Lung (tissue), 12 donors: ENCODE data around the gene P3H3. TPM values are rescaled to one million over a fixed set of nuclear protein-coding genes. Genes with fewer than 3 reads are reported as not detected.

Experiments
- ATAC-seq: fragments of 200-7000 bp; cut with Tn5 transposase; one replicate; pipeline ENCODE4 v1.9.1; 2020; ENCODE audit warnings: moderate number of reproducible peaks; ENCODE audit not compliant: insufficient read depth, low FRiP score
- DNase-seq, 3 donors: peaks; one replicate each; pipeline ENCODE4 v3.0.0-alpha.2; 2013 to 2017
- H3K27ac ChIP-seq, 2 donors: one replicate each; pipeline ENCODE4 v1.5.1; 2013; ENCODE audit warnings: mild to moderate bottlenecking in 2 of 2, moderate library complexity in 2 of 2, control low read depth in 1 of 2, inconsistent platforms in 1 of 2, low read depth in 1 of 2, low read length in 1 of 2
- H3K27me3 ChIP-seq, 3 donors: one replicate each; pipeline ENCODE4 v1.5.1; 2013; ENCODE audit warnings: low read length in 2 of 3; ENCODE audit not compliant: control insufficient read depth in 3 of 3, insufficient read depth in 3 of 3
- H3K36me3 ChIP-seq, 4 donors: one replicate each; pipeline ENCODE4 v1.5.1; 2013; ENCODE audit warnings: low read length in 4 of 4, mild to moderate bottlenecking in 1 of 4, moderate library complexity in 1 of 4; ENCODE audit not compliant: control insufficient read depth in 4 of 4, insufficient read depth in 4 of 4
- H3K4me1 ChIP-seq, 5 donors: one replicate each; pipeline ENCODE4 v1.5.1; 2013; ENCODE audit warnings: low read length in 5 of 5, mild to moderate bottlenecking in 2 of 5, moderate library complexity in 1 of 5; ENCODE audit not compliant: control insufficient read depth in 5 of 5, insufficient read depth in 5 of 5
- H3K4me3 ChIP-seq: one replicate; pipeline ENCODE4 v1.5.1; 2013; ENCODE audit warnings: mild to moderate bottlenecking, control low read depth, moderate library complexity
- H3K9ac ChIP-seq, 2 donors: one replicate each; pipeline ENCODE4 v1.5.1; 2013; ENCODE audit warnings: low read length in 2 of 2, control low read depth in 1 of 2; ENCODE audit not compliant: insufficient read depth in 1 of 2
- H3K9me3 ChIP-seq, 4 donors: one replicate each; pipeline ENCODE4 v1.5.1; 2013; ENCODE audit warnings: low read length in 3 of 4, mild to moderate bottlenecking in 1 of 4, moderate library complexity in 1 of 4; ENCODE audit not compliant: control insufficient read depth in 4 of 4, insufficient read depth in 3 of 4
- CTCF ChIP-seq: IDR thresholded peaks from 2 replicates; pipeline ENCODE4 v1.5.1; 2012; ENCODE audit warnings: mild to moderate bottlenecking; ENCODE audit errors: control extremely low read depth, extremely low read depth
- WGBS, 2 donors: extraction: QIAGEN DNeasy Blood & Tissue Kit; methylation state at CpG; one replicate each; pipeline ENCODE4 v1.1.7; 2013; 5-methylcytosine and 5-hydroxymethylcytosine counted together
- polyA plus RNA-seq, 2 donors: library from polyadenylated mRNA; stranded (reverse); fragments of 200-250 nt; gene quantifications; one replicate each; pipeline ENCODE4 v1.2.1, GENCODE V29; 2013
- total RNA-seq, 2 donors: library from RNA; depleted of rRNA in 1 of 2; stranded (reverse); fragments of >200 nt in 1 of 2; gene quantifications; one replicate each; pipeline ENCODE4 v1.2.1, GENCODE V29; 2014 to 2021
- donor health status: control.
- donor health status: control.
- donor health status: Bipolar disorder and iron deficiency.
- donor health status: healthy.
- donor health status: DM: yes; HTN: yes; CAD: no.

The P3H3 gene
- total and polyA plus RNA-seq, 4 donors, result 9.3 to 23.3 (median 14.2) TPM

GRCh38 chr12:6787309-6787708, 40.9 kb upstream of the P3H3 start:
- 91 to 96% methylated on average over 5 of the region's 5 CpGs for WGBS, 2 donors
- no peaks in the 10 kb centered on the region for H3K9me3 ChIP-seq
- H3K4me3 ChIP-seq, result no peak overlapping the region
- H3K27ac ChIP-seq, result no peak overlapping the region
- no peaks in the 10 kb centered on the region for H3K27me3 ChIP-seq
- ATAC-seq, result no peak
- peaks cover 0 to 31% (median 16%) of the 10 kb centered on the region in 5 donors for H3K4me1 ChIP-seq
- H3K36me3 ChIP-seq, result no peaks in the 10 kb centered on the region
- peak in 1 of 3 donors; percentile 48 for DNase-seq
- H3K9ac ChIP-seq, result no peak overlapping the region
- TF ChIP-seq CTCF, result no peak

- WGBS, 2 donors, result 35 to 44% methylated on average over 18 of the region's 18 CpGs
- peak within 1 kb of the TSS; percentile 31 to 83 for H3K9ac ChIP-seq
Measured at GRCh38 chr12:6788972-6789924, 39.0 kb upstream of the P3H3 start, which contains the start of gene CD4. TSS of gene CD4 (plus strand) at chr12:6789528. CDS start at chr12:6800139, 10,611 bp downstream.

DNA sequence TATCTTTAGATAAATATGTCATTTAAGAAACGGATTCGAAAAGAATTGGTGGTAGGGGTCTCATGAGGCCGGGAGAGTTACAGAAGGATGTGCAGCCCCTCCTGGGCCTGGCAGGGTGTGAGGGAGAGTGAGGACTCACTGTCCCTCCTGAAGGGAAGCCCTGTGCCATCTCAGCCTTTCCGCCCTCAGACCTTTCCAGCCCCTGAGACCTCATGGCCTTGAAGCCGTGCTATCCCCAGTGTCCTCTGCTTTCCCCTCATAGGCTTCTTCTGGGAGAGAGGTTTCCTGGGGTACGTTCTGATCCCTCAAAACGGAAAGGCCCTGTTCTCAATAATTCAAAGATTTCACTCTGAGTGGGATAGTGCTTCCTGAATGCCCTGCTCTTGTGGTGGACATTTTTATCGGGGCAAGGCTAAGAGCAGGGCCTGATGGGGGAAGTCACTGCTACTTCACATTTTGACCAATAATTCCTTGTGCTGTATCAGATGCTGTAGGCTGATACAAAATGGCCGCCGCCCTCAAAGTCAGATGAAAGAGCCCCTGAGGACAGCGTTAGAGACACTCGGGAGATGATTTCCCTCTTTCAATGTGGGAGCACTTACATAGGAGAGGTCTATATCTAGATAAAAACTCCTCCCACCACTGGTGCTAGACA, 37.6 kb upstream of the P3H3 start:
- WGBS, 2 donors, result 80 to 82% methylated on average over 12 of the region's 12 CpGs
- Histone ChIP-seq H3K4me1 (peaks cover 0 to 40% (median 16%) of the 10 kb centered on the region in 5 donors), H3K4me3 (no peak overlapping the region), H3K9me3 (no peaks in the 10 kb centered on the region), H3K27ac (peak overlapping the region in 1 of 2 donors; percentile 75), H3K27me3 (no peaks in the 10 kb centered on the region), H3K9ac (peak overlapping the region in 1 of 2 donors; percentile 83), H3K36me3 (peaks cover 0 to 8% (median 3%) of the 10 kb centered on the region in 4 donors)
- no peak for TF ChIP-seq CTCF
- peak in 1 of 3 donors; percentile 13 for DNase-seq
- ATAC-seq, result no peak

More at GRCh38 chr12:6788972-6789924, 39.0 kb upstream of the P3H3 start, which contains the start of gene CD4:
- ATAC-seq, result peak; percentile 66
- Histone ChIP-seq H3K4me1 (peaks cover 0 to 43% (median 16%) of the 10 kb centered on the region in 5 donors), H3K27ac (peak within 1 kb of the TSS in 1 of 2 donors; percentile 87), H3K9me3 (no peaks in the 10 kb centered on the region), H3K36me3 (no peaks in the 10 kb centered on the region), H3K27me3 (no peaks in the 10 kb centered on the region), H3K4me3 (peak within 1 kb of the TSS; percentile 21)
- peak; percentile 87 to 91 (median 90) for DNase-seq
- TF ChIP-seq CTCF, result no peak
